H1 (cell line): ENCODE data around the gene MRPL39. TPM values are rescaled to one million over a fixed set of nuclear protein-coding genes. Genes with fewer than 3 reads are reported as not detected.

Experiments used
- CTCF ChIA-PET: fragments of 300-600 bp; sonication (Branson Sonifier 250); formaldehyde crosslinking; loops from one replicate; lab custom pipeline; 2021; ENCODE audit not compliant: partially characterized antibody; lab: Charles Lee
- POLR2A ChIA-PET: fragments of 300-600 bp; sonication (Branson Sonifier 250); formaldehyde crosslinking; loops from one replicate; lab custom pipeline; 2021; ENCODE audit warnings: inconsistent platforms; ENCODE audit not compliant: partially characterized antibody; lab: Charles Lee
- DNase-seq, 2 experiments: peaks; one replicate each; pipeline versions ENCODE4 v3.0.0 to v3.0.0-alpha.2; 2010 to 2022; ENCODE audit warnings: low spot score in 2 of 2, low read depth in 1 of 2, mixed read lengths in 1 of 2
- FAIRE-seq: peaks from 2 replicates; lab custom pipeline; 2011; peaks lifted over from hg19 to GRCh38; lab: Jason Lieb, UNC
- H2AFZ ChIP-seq: 2 replicates; pipeline ENCODE4 v1.8.1; 2012; ENCODE audit warnings: low read length, inconsistent platforms
- H2AK5ac ChIP-seq: 2 replicates; pipeline ENCODE4 v1.6.1; 2013; ENCODE audit warnings: low read depth, low read length
- H2BK120ac ChIP-seq: replicated peaks from 2 replicates; pipeline ENCODE3; 2013; ENCODE audit warnings: low read depth, low read length, inconsistent platforms
- H2BK12ac ChIP-seq: 2 replicates; pipeline ENCODE4 v1.6.1; 2013; ENCODE audit warnings: low read depth, low read length
- H2BK15ac ChIP-seq: 2 replicates; pipeline ENCODE4 v1.6.1; 2013; ENCODE audit warnings: low read length
- H2BK20ac ChIP-seq: 2 replicates; pipeline ENCODE4 v1.6.1; 2013; ENCODE audit warnings: low read length
- H2BK5ac ChIP-seq: 2 replicates; pipeline ENCODE4 v1.6.1; 2013; ENCODE audit warnings: low read depth, low read length
- H3K14ac ChIP-seq: 2 replicates; pipeline ENCODE4 v1.6.1; 2013; ENCODE audit warnings: inconsistent platforms; ENCODE audit not compliant: insufficient read length
- H3K18ac ChIP-seq: 2 replicates; pipeline ENCODE4 v1.6.1; 2013; ENCODE audit warnings: low read length; ENCODE audit errors: extremely low read depth
- H3K23ac ChIP-seq: 2 replicates; pipeline ENCODE4 v1.6.1; 2013; ENCODE audit warnings: inconsistent platforms; ENCODE audit not compliant: insufficient read length
- H3K23me2 ChIP-seq: 2 replicates; pipeline ENCODE4 v1.6.1; 2013; ENCODE audit warnings: low read depth, low read length
- H3K27ac ChIP-seq: 2 replicates; pipeline ENCODE4 v1.6.1; 2011; ENCODE audit warnings: low read depth, low read length, inconsistent platforms
- H3K27me3 ChIP-seq, 4 experiments: replicated peaks in 1 of 4; 1 replicate in 1 of 4; 2 replicates in 3 of 4; pipeline versions ENCODE4 v1.6.1 to v1.8.1; 2011 to 2013; ENCODE audit warnings: low read length in 3 of 4, mild to moderate bottlenecking in 3 of 4, inconsistent platforms in 2 of 4, mixed read lengths in 2 of 4, moderate library complexity in 1 of 4; ENCODE audit not compliant: control insufficient read depth in 3 of 4, insufficient read depth in 3 of 4; ENCODE audit errors: extremely low read depth in 1 of 4
- H3K36me3 ChIP-seq, 4 experiments: 2 replicates each; pipeline versions ENCODE4 v1.6.1 to v1.8.1; 2011 to 2013; ENCODE audit warnings: mild to moderate bottlenecking in 4 of 4, low read length in 3 of 4, moderate library complexity in 2 of 4, control low read depth in 1 of 4, inconsistent platforms in 1 of 4; ENCODE audit not compliant: insufficient read depth in 4 of 4, control insufficient read depth in 2 of 4
- H3K4ac ChIP-seq: replicated peaks from 2 replicates; pipeline ENCODE3; 2013; ENCODE audit warnings: low read length, low read depth, mixed read lengths, inconsistent platforms; ENCODE audit not compliant: insufficient read length
- H3K4me1 ChIP-seq, 4 experiments: replicated peaks in 1 of 4; 1 replicate in 1 of 4; 2 replicates in 3 of 4; pipeline versions ENCODE4 v1.6.1 to v1.8.1; 2011 to 2013; ENCODE audit warnings: low read length in 3 of 4, inconsistent platforms in 2 of 4, mixed read lengths in 1 of 4; ENCODE audit not compliant: insufficient read depth in 4 of 4, control insufficient read depth in 3 of 4
- H3K4me2 ChIP-seq, 2 experiments: 2 replicates each; pipeline versions ENCODE4 v1.6.1 to v1.8.1; 2011 to 2013; ENCODE audit warnings: low read depth in 2 of 2, low read length in 2 of 2, control low read depth in 1 of 2, inconsistent platforms in 1 of 2, mild to moderate bottlenecking in 1 of 2; ENCODE audit not compliant: insufficient read depth in 1 of 2
- H3K4me3 ChIP-seq, 4 experiments: fragments of 200-600, 300-600 bp in 1 of 4; sonication (generic), shearing (Covaris generic), sonication (Bioruptor Twin) in 1 of 4; 2 replicates each; pipeline versions ENCODE4 v1.5.1 to v1.8.1; 2011 to 2016; ENCODE audit warnings: low read length in 4 of 4, low read depth in 3 of 4, control low read depth in 2 of 4, inconsistent platforms in 2 of 4, mild to moderate bottlenecking in 2 of 4, mixed read lengths in 1 of 4, moderate library complexity in 1 of 4; ENCODE audit not compliant: insufficient read depth in 2 of 4; ENCODE audit errors: extremely low read depth in 1 of 4
- H3K56ac ChIP-seq: replicated peaks from 2 replicates; pipeline ENCODE3; 2013; ENCODE audit warnings: low read depth, mild to moderate bottlenecking, mixed read lengths, low read length, inconsistent platforms; ENCODE audit not compliant: insufficient read length
- H3K79me1 ChIP-seq: 2 replicates; pipeline ENCODE4 v1.6.1; 2013; ENCODE audit warnings: low read depth, low read length, control low read depth
- H3K79me2 ChIP-seq, 2 experiments: 2 replicates each; pipeline versions ENCODE4 v1.6.1 to v1.8.1; 2012 to 2013; ENCODE audit warnings: low read length in 2 of 2, mild to moderate bottlenecking in 2 of 2, inconsistent platforms in 1 of 2; ENCODE audit not compliant: insufficient read depth in 2 of 2, control insufficient read depth in 1 of 2
- H3K9ac ChIP-seq, 4 experiments: replicated peaks in 1 of 4; 1 replicate in 1 of 4; 2 replicates in 3 of 4; pipeline versions ENCODE4 v1.6.1 to v1.8.1; 2011 to 2013; ENCODE audit warnings: low read depth in 3 of 4, low read length in 3 of 4, control low read depth in 2 of 4, mild to moderate bottlenecking in 2 of 4, moderate library complexity in 2 of 4, inconsistent platforms in 1 of 4; ENCODE audit errors: extremely low read depth in 1 of 4
- H3K9me3 ChIP-seq, 2 experiments: 2 replicates each; pipeline versions ENCODE4 v1.6.1 to v1.8.1; 2012 to 2013; ENCODE audit warnings: mild to moderate bottlenecking in 2 of 2, moderate library complexity in 2 of 2, control low read depth in 1 of 2, inconsistent platforms in 1 of 2, low read depth in 1 of 2, low read length in 1 of 2, mixed read lengths in 1 of 2; ENCODE audit not compliant: insufficient read depth in 2 of 2
- H4K20me1 ChIP-seq, 2 experiments: replicated peaks in 1 of 2; 2 replicates each; pipeline versions ENCODE3 to v1.8.1; 2011 to 2013; ENCODE audit warnings: inconsistent platforms in 2 of 2, low read length in 2 of 2, mild to moderate bottlenecking in 1 of 2; ENCODE audit not compliant: insufficient read depth in 2 of 2, control insufficient read depth in 1 of 2
- H4K5ac ChIP-seq: 2 replicates; pipeline ENCODE4 v1.6.1; 2013; ENCODE audit warnings: low read length, low read depth, mixed read lengths, inconsistent platforms; ENCODE audit not compliant: insufficient read length
- H4K8ac ChIP-seq: 2 replicates; pipeline ENCODE4 v1.8.0; 2013; ENCODE audit warnings: mild to moderate bottlenecking, moderate library complexity, low read length, inconsistent platforms; ENCODE audit not compliant: insufficient read depth; ENCODE audit errors: extremely low read depth
- H4K91ac ChIP-seq: replicated peaks from 2 replicates; pipeline ENCODE3; 2013; ENCODE audit warnings: low read length, mixed read lengths, inconsistent platforms; ENCODE audit not compliant: insufficient read length
- CBX5 ChIP-seq: fragments of 300-800, 300-1000 bp; sonication (generic); IDR thresholded peaks from 2 replicates; pipeline ENCODE4 v1.7.1; 2016; ENCODE audit warnings: antibody characterized with exemption, low read length, low read depth
- CBX8 ChIP-seq: fragments of 300-800, 300-1000 bp; sonication (generic); IDR thresholded peaks from 2 replicates; pipeline ENCODE4 v1.7.1; 2016; ENCODE audit warnings: low read depth, low read length, borderline replicate concordance
- MAFK ChIP-seq: IDR thresholded peaks from 2 replicates; pipeline ENCODE4 v1.6.1; 2012; ENCODE audit warnings: low read depth, mild to moderate bottlenecking, improper control_type of control experiment, low read length
- NANOG ChIP-seq: IDR thresholded peaks from 2 replicates; pipeline ENCODE4 v1.6.1; 2011; ENCODE audit warnings: low read length, low read depth, mild to moderate bottlenecking, inconsistent platforms; ENCODE audit not compliant: insufficient read depth, poor library complexity, severe bottlenecking
- WGBS, 2 experiments: shearing (Covaris generic) in 1 of 2; methylation state at CpG; one replicate each; pipeline versions ENCODE4 v1.1.6 to v1.1.7; 2013 to 2015; ENCODE audit warnings: low lambda C conversion rate in 2 of 2, mixed read lengths in 2 of 2, inconsistent platforms in 1 of 2, low coverage in 1 of 2, missing lambda C conversion rate in 1 of 2; ENCODE audit not compliant: insufficient replicate concordance in 2 of 2, insufficient coverage in 1 of 2, insufficient read length in 1 of 2; ENCODE audit errors: extremely low coverage in 1 of 2, missing lambda C conversion rate in 1 of 2; 5-methylcytosine and 5-hydroxymethylcytosine counted together
- polyA plus RNA-seq, 7 experiments: library from polyadenylated mRNA; depleted of rRNA in 3 of 7; stranded (reverse) in 5 of 7; unstranded in 2 of 7; fragments of >200 nt in 5 of 7; fragments of 200-250 nt in 2 of 7; gene quantifications; 1 replicate in 5 of 7; 2 replicates in 1 of 7; 4 replicates in 1 of 7; pipeline versions ENCODE4 v1.2.1 to v1.2.3, GENCODE V29; 2011 to 2013; ENCODE audit warnings: missing spikeins in 2 of 7, mixed read lengths in 2 of 7
- total RNA-seq: library from RNA; stranded (reverse); fragmentation: NEBNext Ultra II Directional; extraction: Animal tissue kit (Norgen Biotek cat#: 25700); gene quantifications from 2 replicates; pipeline ENCODE4 v1.2.1, GENCODE V29; 2021

Gene MRPL39
- total and polyA plus RNA-seq, 2 of the 8 experiments (the other 6 are each of a cell fraction or from before 2014, with no cell fraction given) = 20.3 to 43.2 TPM

- Histone ChIP-seq H3K56ac (no peak overlapping the region), H3K36me3 (peaks cover 0 to 2% (median 0%) of the 10 kb centered on the region in 4 experiments; a peak in 4 of 8 replicates), H3K18ac (no peak overlapping the region), H3K27me3 (no peaks in the 10 kb centered on the region), H3K4ac (no peak overlapping the region), H3K23me2 (no peaks in the 10 kb centered on the region), H4K91ac (no peak overlapping the region), H2BK5ac (no peak overlapping the region), H3K4me1 (no peaks in the 10 kb centered on the region), H3K4me2 (no peak overlapping the region), H3K4me3 (no peak overlapping the region), H3K9ac (no peak overlapping the region), H4K20me1 (peaks cover 0 to 2% of the 10 kb centered on the region in 2 experiments), H3K9me3 (no peaks in the 10 kb centered on the region), H4K8ac (no peak overlapping the region), H2BK12ac (no peak overlapping the region), H2BK15ac (no peak overlapping the region), H3K79me1 (no peaks in the 10 kb centered on the region), H2AFZ (no peak overlapping the region), H2BK20ac (no peak overlapping the region), H4K5ac (no peak overlapping the region), H2BK120ac (no peak overlapping the region), H2AK5ac (no peak overlapping the region), H3K27ac (no peak overlapping the region), H3K14ac (no peak overlapping the region), H3K79me2 (no peaks in the 10 kb centered on the region), H3K23ac (no peak overlapping the region)
- FAIRE-seq = no peak
- ChIA-PET POLR2A (no interaction called here), CTCF (interaction anchor here (0.7 kb wide), 1 partner anchor 128 kb away, joined by 3 read pairs; no protein-coding TSS in a partner anchor)
- TF ChIP-seq CBX8 (no peak), NANOG (no peak), CBX5 (no peak), MAFK (no peak)
- no peak for DNase-seq
- 94% methylated on average over 3 of the region's 3 CpGs; no CpG with 5 or more reads in 1 of the 2 experiments for WGBS, 2 experiments
These were observed 25.0 kb downstream of the MRPL39 start for GRCh38 chr21:25582164-25582790.
